ENCODE data around the gene RFX4. TPM values are rescaled to one million over a fixed set of nuclear protein-coding genes. Genes with fewer than 3 reads are reported as not detected.
A peak's percentile ranks its signal among the peaks of the same experiment; 100 is the strongest.

RFX4 gene
- total RNA-seq, 1 experiment from 2014 or later, result not detected

DNA sequence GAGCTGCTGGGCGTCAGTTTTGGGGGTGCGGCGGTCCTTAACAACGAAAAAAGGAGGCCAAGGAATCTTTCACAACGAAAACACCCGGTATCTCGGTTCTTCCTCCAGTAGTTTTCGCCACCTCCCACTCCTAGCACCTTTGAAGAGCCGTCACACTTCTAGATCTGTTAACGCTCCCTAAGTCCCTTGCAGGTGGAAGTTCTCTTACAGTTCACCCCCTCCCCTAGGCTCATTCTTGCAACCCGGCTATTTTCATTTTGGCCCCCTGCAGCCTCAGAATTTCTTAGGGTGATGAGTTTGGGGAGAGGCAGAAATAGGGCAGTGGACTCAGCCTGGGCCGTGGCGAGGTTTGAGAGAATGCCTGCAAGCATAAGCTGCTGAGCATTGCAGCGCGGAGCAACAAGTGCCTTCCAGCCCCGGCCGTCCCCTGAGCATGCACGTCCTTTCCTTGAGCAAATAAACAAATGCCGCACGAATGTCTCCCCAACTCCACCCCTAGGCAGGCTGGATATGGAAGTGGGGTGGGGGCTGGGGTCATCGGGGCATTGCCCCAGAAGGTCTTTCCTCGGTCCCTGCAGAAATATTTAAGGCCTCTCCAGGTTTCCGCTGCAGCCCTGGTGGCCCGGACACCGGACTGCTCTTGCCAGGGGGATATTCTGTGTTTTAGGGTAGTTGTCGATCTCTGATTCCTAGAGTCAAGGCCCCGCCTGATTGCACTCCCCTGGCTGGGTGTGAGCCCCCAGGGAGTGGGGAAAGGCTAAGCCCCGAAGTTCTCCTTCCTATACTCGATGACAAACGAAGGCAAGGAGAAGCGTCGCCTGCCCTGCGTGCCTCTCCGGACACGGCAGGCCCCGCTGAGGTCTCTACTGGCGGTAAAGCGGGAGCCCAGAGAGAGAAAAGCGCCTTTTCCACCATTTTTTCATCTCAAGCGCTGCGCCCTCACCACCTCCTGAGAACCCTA, 1.6 kb downstream of the RFX4 start:
- DNase-seq, result peak; percentile 26
- BruUV-seq (replicated peaks), result no TSS peak
- intact Hi-C loops (cut with micrococcal nuclease; ENCODE audit: unreplicated experiment), result loop anchor here (5.0 kb wide), 3 partner anchors 43 to 258 kb away; no protein-coding TSS in a partner anchor
- Mint-ChIP-seq H3K36me3 (ENCODE audit: insufficient read depth, unreplicated experiment) (peaks cover 6% of the 10 kb centered on the region), H3K9me3 (ENCODE audit: low read depth, unreplicated experiment) (no peaks in the 10 kb centered on the region), H3K27ac (ENCODE audit: unreplicated experiment) (no peak overlapping the region), H3K4me1 (ENCODE audit: low read depth, unreplicated experiment) (peaks cover 26% of the 10 kb centered on the region), H3K27me3 (ENCODE audit: unreplicated experiment) (peaks cover 100% of the 10 kb centered on the region), H3K4me3 (ENCODE audit: low read depth, unreplicated experiment) (peak overlapping the region; percentile 72)
- TF ChIP-seq CTCF (IDR thresholded peaks at IDR 0.05; ENCODE audit: unreplicated experiment), result no peak
- CTCF ChIA-PET, result no interaction called here

GRCh38 chr12:106585105-106585520, 2.3 kb downstream of the RFX4 start:
- Mint-ChIP-seq H3K4me3 (ENCODE audit: low read depth, unreplicated experiment) (no peak overlapping the region), H3K27ac (ENCODE audit: unreplicated experiment) (no peak overlapping the region), H3K36me3 (ENCODE audit: insufficient read depth, unreplicated experiment) (peaks cover 6% of the 10 kb centered on the region), H3K27me3 (ENCODE audit: unreplicated experiment) (peaks cover 100% of the 10 kb centered on the region), H3K4me1 (ENCODE audit: low read depth, unreplicated experiment) (peaks cover 26% of the 10 kb centered on the region), H3K9me3 (ENCODE audit: low read depth, unreplicated experiment) (no peaks in the 10 kb centered on the region)
- DNase-seq, result no peak
- BruUV-seq (replicated peaks), result no TSS peak
- TF ChIP-seq CTCF (IDR thresholded peaks at IDR 0.05; ENCODE audit: unreplicated experiment), result no peak
- intact Hi-C loops (cut with micrococcal nuclease; ENCODE audit: unreplicated experiment), result loop anchor here (5.0 kb wide), 1 partner anchor 42 kb away; no protein-coding TSS in a partner anchor
- CTCF ChIA-PET, result no interaction called here

GRCh38 chr12:106585521-106586277, 2.9 kb downstream of the RFX4 start:
- Mint-ChIP-seq H3K27me3 (ENCODE audit: unreplicated experiment) (peaks cover 97% of the 10 kb centered on the region), H3K9me3 (ENCODE audit: low read depth, unreplicated experiment) (no peaks in the 10 kb centered on the region), H3K4me1 (ENCODE audit: low read depth, unreplicated experiment) (peaks cover 26% of the 10 kb centered on the region), H3K36me3 (ENCODE audit: insufficient read depth, unreplicated experiment) (peaks cover 6% of the 10 kb centered on the region), H3K27ac (ENCODE audit: unreplicated experiment) (no peak overlapping the region), H3K4me3 (ENCODE audit: low read depth, unreplicated experiment) (peak overlapping the region; percentile 71)
- no peak for TF ChIP-seq CTCF (IDR thresholded peaks at IDR 0.05; ENCODE audit: unreplicated experiment)
- BruUV-seq (replicated peaks), result no TSS peak
- intact Hi-C loops (cut with micrococcal nuclease; ENCODE audit: unreplicated experiment), result loop anchor here (5.0 kb wide), 1 partner anchor 42 kb away; no protein-coding TSS in a partner anchor
- CTCF ChIA-PET, result no interaction called here
- peak; percentile 41 for DNase-seq

DNA sequence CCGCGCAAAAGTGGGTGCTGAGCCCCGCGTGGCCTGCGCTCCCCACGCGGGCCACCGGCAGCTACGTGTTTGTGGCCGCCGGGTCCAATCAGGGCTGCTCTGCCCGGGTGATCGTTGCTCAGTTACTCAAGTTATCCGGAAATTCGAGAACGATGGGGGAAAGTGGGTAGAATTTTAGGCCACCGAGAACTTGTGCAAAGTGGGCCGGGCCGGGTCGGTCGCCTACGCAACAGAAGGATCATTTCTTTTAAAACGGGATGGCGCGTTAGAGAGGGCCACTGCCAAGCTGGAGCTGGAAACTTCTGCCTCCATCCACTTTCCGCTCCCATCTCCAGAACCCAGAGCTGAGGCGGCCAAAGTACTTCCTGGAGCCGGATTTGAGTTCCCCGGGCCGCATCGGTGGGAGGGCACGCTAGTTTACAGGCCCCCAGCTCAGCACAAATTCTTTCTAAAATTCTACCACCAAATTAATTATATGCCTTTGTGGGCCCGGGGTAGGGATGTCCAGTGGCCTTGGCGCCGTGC, 3.5 kb downstream of the RFX4 start:
- no TSS peak for BruUV-seq (replicated peaks)
- no peaks in the 10 kb centered on the region for H3K9me3 Mint-ChIP-seq (ENCODE audit: low read depth, unreplicated experiment)
- peaks cover 6% of the 10 kb centered on the region for H3K36me3 Mint-ChIP-seq (ENCODE audit: insufficient read depth, unreplicated experiment)
- CTCF ChIA-PET, result no interaction called here
- H3K27ac Mint-ChIP-seq (ENCODE audit: unreplicated experiment), result no peak overlapping the region
- no peak for TF ChIP-seq CTCF (IDR thresholded peaks at IDR 0.05; ENCODE audit: unreplicated experiment)
- H3K4me1 Mint-ChIP-seq (ENCODE audit: low read depth, unreplicated experiment), result peaks cover 26% of the 10 kb centered on the region
- intact Hi-C loops (cut with micrococcal nuclease; ENCODE audit: unreplicated experiment), result loop anchor here (5.0 kb wide), 1 partner anchor 41 kb away; no protein-coding TSS in a partner anchor
- peaks cover 91% of the 10 kb centered on the region for H3K27me3 Mint-ChIP-seq (ENCODE audit: unreplicated experiment)
- peak overlapping the region; percentile 71 for H3K4me3 Mint-ChIP-seq (ENCODE audit: low read depth, unreplicated experiment)
- DNase-seq, result no peak

All from Calu3 (cell line).